ENCODE data around the gene SPTY2D1.
"Not testable (repeated sequence)": the region's sequence is repeated elsewhere in the genome, so short reads cannot be mapped to it uniquely, and the experiment has no call there.

SPTY2D1 gene

GRCh38 chr11:18634140-18635032 is at the start of gene SPTY2D1:
Gene SPTY2D1, minus strand, starts transcription at chr11:18634342. Its CDS starts 85 bp downstream, at chr11:18634257.
- DNase-seq, result peak; percentile 78

GRCh38 chr11:18682466-18682865 is 48.3 kb upstream of the SPTY2D1 start:
- no peak for DNase-seq

GRCh38 chr11:18681949-18682348 is 47.8 kb upstream of the SPTY2D1 start:
- not testable (repeated sequence) for DNase-seq

- DNase-seq, result no peak
These were observed 43.4 kb upstream of the SPTY2D1 start for GRCh38 chr11:18677560-18677959.

GRCh38 chr11:18676803-18677202 is 42.7 kb upstream of the SPTY2D1 start:
- no peak for DNase-seq

GRCh38 chr11:18672209-18672608 is 38.1 kb upstream of the SPTY2D1 start:
- DNase-seq, result not testable (repeated sequence)

- no peak for DNase-seq
These were observed 37.1 kb upstream of the SPTY2D1 start for GRCh38 chr11:18671246-18671645.

GRCh38 chr11:18669711-18670110 is 35.6 kb upstream of the SPTY2D1 start:
- DNase-seq, result no peak

GRCh38 chr11:18669219-18669596 is 35.1 kb upstream of the SPTY2D1 start:
- no peak for DNase-seq

- DNase-seq, result no peak
These were observed 34.0 kb upstream of the SPTY2D1 start for GRCh38 chr11:18668131-18668530.

- not testable (repeated sequence) for DNase-seq
These were observed 31.3 kb upstream of the SPTY2D1 start for GRCh38 chr11:18665353-18665872.

GRCh38 chr11:18657673-18658072 is 23.5 kb upstream of the SPTY2D1 start:
- no peak for DNase-seq

- DNase-seq, result no peak
These were observed 16.9 kb upstream of the SPTY2D1 start for GRCh38 chr11:18650859-18651557.

GRCh38 chr11:18650353-18650752 is 16.2 kb upstream of the SPTY2D1 start:
- no peak for DNase-seq

GRCh38 chr11:18643034-18643433 is 8.9 kb upstream of the SPTY2D1 start:
- DNase-seq, result not testable (repeated sequence)

- no peak for DNase-seq
These were observed 7.5 kb upstream of the SPTY2D1 start for GRCh38 chr11:18641677-18642076.

- no peak for DNase-seq
These were observed 644 bp downstream of the SPTY2D1 start for GRCh38 chr11:18633256-18634139.

GRCh38 chr11:18632841-18633240 is 1.3 kb downstream of the SPTY2D1 start:
- no peak for DNase-seq

GRCh38 chr11:18624161-18624560 is 10.0 kb downstream of the SPTY2D1 start:
- DNase-seq, result no peak

- DNase-seq, result no peak
These were observed 10.4 kb downstream of the SPTY2D1 start for GRCh38 chr11:18623707-18624106.

GRCh38 chr11:18618342-18619025 is 15.7 kb downstream of the SPTY2D1 start:
- no peak for DNase-seq

GRCh38 chr11:18617688-18618341 is 16.3 kb downstream of the SPTY2D1 start:
- DNase-seq, result no peak

Measured in SHP77 treated with DMSO at 0.1 percent for 48 hours (cell line).